Measurements from ENCODE around the gene SH3YL1. TPM values are rescaled to one million over a fixed set of nuclear protein-coding genes. Genes with fewer than 3 reads are reported as not detected.

The SH3YL1 gene
- total and polyA plus RNA-seq, 4 experiments from 2014 or later = 38.0 to 71.4 (median 55.4) TPM

GRCh38 chr2:234421-234820 is 29.4 kb downstream of the SH3YL1 start:
- intact Hi-C loops (cut with micrococcal nuclease) = no loop called here
- no peaks in the 10 kb centered on the region for H3K27me3 Mint-ChIP-seq
- H3K9me3 ChIP-seq (ENCODE audit: control insufficient read depth in 1 of 2, low read length in 2 of 2) = no peaks in the 10 kb centered on the region
- peaks cover 0 to 3% (median 0%) of the 10 kb centered on the region in 4 donors for H3K4me1 Mint-ChIP-seq
- DNase-seq = no peak
- no peaks in the 10 kb centered on the region for H3K27me3 ChIP-seq (ENCODE audit: insufficient read depth, low read length)
- peaks cover 45 to 50% of the 10 kb centered on the region in 2 donors for H3K36me3 Mint-ChIP-seq
- no peaks in the 10 kb centered on the region for H3K9me3 Mint-ChIP-seq
- peaks cover 11% of the 10 kb centered on the region for H3K36me3 ChIP-seq (ENCODE audit: insufficient read depth, low read length)
- H3K27ac ChIP-seq (ENCODE audit: low read depth, low read length) = no peak overlapping the region
- H3K4me3 Mint-ChIP-seq = no peak overlapping the region
- no peaks in the 10 kb centered on the region for H3K4me1 ChIP-seq (ENCODE audit: insufficient read depth, low read length)
- CTCF ChIA-PET (ENCODE audit: partially characterized antibody) = interaction anchor here (2.0 kb wide), 1 partner anchor 11 kb away, joined by 4 read pairs; no protein-coding TSS in a partner anchor
- POLR2A ChIA-PET (ENCODE audit: partially characterized antibody) = no interaction called here
- peak overlapping the region in 1 of 7 donors; percentile 62 for H3K27ac Mint-ChIP-seq
- H3K4me3 ChIP-seq (ENCODE audit: low read length in 2 of 2) = no peak overlapping the region

- intact Hi-C loops (cut with micrococcal nuclease) = no loop called here
- H3K4me3 Mint-ChIP-seq = no peak overlapping the region
- H3K36me3 ChIP-seq (ENCODE audit: insufficient read depth, low read length) = peaks cover 17% of the 10 kb centered on the region
- peaks cover 0 to under 1% (median 0%) of the 10 kb centered on the region in 4 donors for H3K4me1 Mint-ChIP-seq
- H3K27ac Mint-ChIP-seq = peak overlapping the region in 1 of 7 donors; percentile 36
- H3K27me3 ChIP-seq (ENCODE audit: insufficient read depth, low read length) = no peaks in the 10 kb centered on the region
- no peak overlapping the region for H3K27ac ChIP-seq (ENCODE audit: low read depth, low read length)
- CTCF ChIA-PET (ENCODE audit: partially characterized antibody) = interaction anchor here (0.6 kb wide), 1 partner anchor 50 kb away, joined by 3 read pairs; no protein-coding TSS in a partner anchor
- H3K9me3 Mint-ChIP-seq = no peaks in the 10 kb centered on the region
- H3K4me3 ChIP-seq (ENCODE audit: low read length in 2 of 2) = no peak overlapping the region
- H3K27me3 Mint-ChIP-seq = no peaks in the 10 kb centered on the region
- no peak for DNase-seq
- POLR2A ChIA-PET (ENCODE audit: partially characterized antibody) = no interaction called here
- H3K36me3 Mint-ChIP-seq = peaks cover 42 to 52% of the 10 kb centered on the region in 2 donors
- H3K9me3 ChIP-seq (ENCODE audit: control insufficient read depth in 1 of 2, low read length in 2 of 2) = no peaks in the 10 kb centered on the region
- no peaks in the 10 kb centered on the region for H3K4me1 ChIP-seq (ENCODE audit: insufficient read depth, low read length)
These were observed 30.8 kb downstream of the SH3YL1 start for GRCh38 chr2:233030-233429.

DNA sequence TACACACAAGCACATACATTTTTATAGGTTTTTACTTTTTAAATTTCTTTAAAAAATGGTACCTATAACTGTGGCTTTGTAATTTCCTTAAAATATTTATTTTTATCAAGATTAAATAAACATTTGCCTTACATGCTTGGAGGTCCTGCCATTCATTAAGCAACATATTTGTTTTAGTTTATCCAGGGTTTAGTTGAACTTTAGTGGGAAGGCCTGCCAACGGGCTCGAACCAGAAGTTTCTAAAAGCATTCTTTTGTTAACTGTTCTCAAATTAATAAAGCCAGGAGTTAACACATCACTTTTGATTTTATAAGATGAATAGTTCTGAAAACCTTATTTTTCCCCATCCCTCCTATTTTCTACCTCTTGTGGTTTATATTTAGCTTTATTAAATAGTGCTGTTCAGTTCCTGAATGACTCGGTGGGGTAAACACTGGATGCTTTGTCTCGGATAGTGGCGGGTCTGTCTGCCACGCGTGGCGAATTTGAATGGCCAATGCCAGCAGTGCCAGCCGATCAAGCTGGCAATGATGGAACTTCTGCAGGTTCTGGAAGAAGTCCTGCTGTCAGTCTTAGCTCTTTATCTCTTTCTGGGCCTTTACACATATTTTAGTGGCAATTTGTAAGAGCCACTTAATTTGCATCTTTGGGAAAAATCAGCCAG is 32.2 kb downstream of the SH3YL1 start:
- no peaks in the 10 kb centered on the region for H3K9me3 ChIP-seq (ENCODE audit: control insufficient read depth in 1 of 2, low read length in 2 of 2)
- no peak overlapping the region for H3K4me3 Mint-ChIP-seq
- ChIA-PET POLR2A (ENCODE audit: partially characterized antibody) (interaction anchor here (0.9 kb wide), 1 partner anchor 55 kb away, joined by 4 read pairs; no protein-coding TSS in a partner anchor), CTCF (ENCODE audit: partially characterized antibody) (no interaction called here)
- peak overlapping the region in 1 of 7 donors; percentile 35 for H3K27ac Mint-ChIP-seq
- peaks cover 20% of the 10 kb centered on the region for H3K36me3 ChIP-seq (ENCODE audit: insufficient read depth, low read length)
- no peaks in the 10 kb centered on the region for H3K4me1 ChIP-seq (ENCODE audit: insufficient read depth, low read length)
- H3K27ac ChIP-seq (ENCODE audit: low read depth, low read length) = no peak overlapping the region
- H3K27me3 ChIP-seq (ENCODE audit: insufficient read depth, low read length) = no peaks in the 10 kb centered on the region
- peaks cover 0 to 3% (median 0%) of the 10 kb centered on the region in 4 donors for H3K4me1 Mint-ChIP-seq
- peaks cover 49 to 56% of the 10 kb centered on the region in 2 donors for H3K36me3 Mint-ChIP-seq
- no peak overlapping the region for H3K4me3 ChIP-seq (ENCODE audit: low read length in 2 of 2)
- intact Hi-C loops (cut with micrococcal nuclease) = no loop called here
- H3K27me3 Mint-ChIP-seq = no peaks in the 10 kb centered on the region
- no peak for DNase-seq
- no peaks in the 10 kb centered on the region for H3K9me3 Mint-ChIP-seq

DNA sequence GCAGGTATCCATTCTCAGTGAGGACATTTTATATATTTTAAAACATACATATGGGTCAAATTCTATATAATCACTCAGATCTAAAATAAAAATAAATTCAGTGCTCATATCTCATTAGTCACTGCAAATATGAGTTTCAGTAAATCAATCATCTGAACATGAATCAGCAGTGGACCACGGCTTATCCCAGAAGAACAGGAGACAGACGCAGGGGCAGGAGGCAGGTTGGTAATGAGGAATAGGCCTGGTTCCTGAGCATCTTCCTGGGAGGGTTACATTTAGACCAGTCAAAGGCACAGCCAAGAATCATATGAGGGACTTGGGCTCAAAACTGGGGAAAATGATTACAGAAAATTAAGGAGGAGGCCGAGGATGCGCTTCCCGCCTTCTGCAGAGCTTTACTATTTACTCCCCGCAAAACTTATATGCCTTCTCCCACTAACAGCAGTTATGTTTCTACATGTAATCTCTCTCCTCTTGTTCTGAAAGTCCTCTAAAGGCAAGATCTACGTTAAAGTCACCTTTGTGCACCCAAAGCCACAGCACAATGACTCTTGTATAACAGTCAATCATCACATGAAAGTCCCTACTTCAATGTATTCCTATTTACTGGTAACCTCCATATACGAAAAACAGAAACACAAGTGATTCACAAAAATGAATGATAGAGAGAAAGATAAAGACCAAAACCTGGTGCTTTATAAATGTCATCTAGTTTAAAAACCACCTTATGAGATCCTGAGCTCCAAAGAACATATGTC is 35.1 kb downstream of the SH3YL1 start:
- ChIA-PET CTCF (ENCODE audit: partially characterized antibody) (no interaction called here), POLR2A (ENCODE audit: partially characterized antibody) (no interaction called here)
- no peaks in the 10 kb centered on the region for H3K9me3 Mint-ChIP-seq
- peaks cover 0 to 3% (median 0%) of the 10 kb centered on the region in 4 donors for H3K4me1 Mint-ChIP-seq
- Histone ChIP-seq H3K36me3 (ENCODE audit: insufficient read depth, low read length) (peaks cover 20% of the 10 kb centered on the region), H3K4me3 (ENCODE audit: low read length in 2 of 2) (no peak overlapping the region), H3K9me3 (ENCODE audit: control insufficient read depth in 1 of 2, low read length in 2 of 2) (no peaks in the 10 kb centered on the region), H3K27me3 (ENCODE audit: insufficient read depth, low read length) (no peaks in the 10 kb centered on the region), H3K4me1 (ENCODE audit: insufficient read depth, low read length) (no peaks in the 10 kb centered on the region), H3K27ac (ENCODE audit: low read depth, low read length) (no peak overlapping the region)
- H3K27ac Mint-ChIP-seq = no peak overlapping the region
- H3K36me3 Mint-ChIP-seq = peaks cover 64 to 66% of the 10 kb centered on the region in 2 donors
- no peak overlapping the region for H3K4me3 Mint-ChIP-seq
- no peaks in the 10 kb centered on the region for H3K27me3 Mint-ChIP-seq
- intact Hi-C loops (cut with micrococcal nuclease) = no loop called here
- DNase-seq = no peak

DNA sequence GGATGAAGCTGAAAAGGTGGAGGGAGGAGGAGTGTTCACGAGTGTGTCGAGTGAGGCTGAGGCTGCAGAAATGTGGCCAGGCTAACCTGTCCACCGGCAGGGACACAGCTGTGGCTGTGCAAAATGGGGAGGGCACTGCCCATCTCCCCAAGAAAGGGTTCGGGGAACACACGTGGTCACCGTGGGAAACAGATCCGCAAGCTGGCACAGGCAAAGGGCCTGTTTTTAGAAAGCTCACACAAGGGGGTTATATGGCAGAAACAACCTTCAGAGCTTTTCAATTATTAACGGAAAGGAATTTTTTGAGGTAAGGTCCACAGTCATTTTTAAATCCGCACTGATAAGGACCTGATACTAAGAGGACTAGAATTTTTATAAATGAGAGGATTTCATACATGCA is 35.7 kb downstream of the SH3YL1 start:
- intact Hi-C loops (cut with micrococcal nuclease) = no loop called here
- no peaks in the 10 kb centered on the region for H3K9me3 ChIP-seq (ENCODE audit: control insufficient read depth in 1 of 2, low read length in 2 of 2)
- CTCF ChIA-PET (ENCODE audit: partially characterized antibody) = no interaction called here
- no peaks in the 10 kb centered on the region for H3K27me3 ChIP-seq (ENCODE audit: insufficient read depth, low read length)
- Mint-ChIP-seq H3K9me3 (no peaks in the 10 kb centered on the region), H3K27ac (peak overlapping the region in 1 of 7 donors; percentile 12), H3K4me1 (peaks cover 0 to 9% (median 1%) of the 10 kb centered on the region in 4 donors), H3K36me3 (peaks cover 65 to 67% of the 10 kb centered on the region in 2 donors), H3K27me3 (no peaks in the 10 kb centered on the region), H3K4me3 (no peak overlapping the region)
- H3K27ac ChIP-seq (ENCODE audit: low read depth, low read length) = no peak overlapping the region
- no peak overlapping the region for H3K4me3 ChIP-seq (ENCODE audit: low read length in 2 of 2)
- no peak for DNase-seq
- H3K36me3 ChIP-seq (ENCODE audit: insufficient read depth, low read length) = peaks cover 20% of the 10 kb centered on the region
- H3K4me1 ChIP-seq (ENCODE audit: insufficient read depth, low read length) = no peaks in the 10 kb centered on the region
- POLR2A ChIA-PET (ENCODE audit: partially characterized antibody) = no interaction called here

- H3K27me3 Mint-ChIP-seq = no peaks in the 10 kb centered on the region
- H3K36me3 Mint-ChIP-seq = peaks cover 67 to 70% of the 10 kb centered on the region in 2 donors
- no peak overlapping the region for H3K4me3 ChIP-seq (ENCODE audit: low read length in 2 of 2)
- ChIA-PET POLR2A (ENCODE audit: partially characterized antibody) (no interaction called here), CTCF (ENCODE audit: partially characterized antibody) (no interaction called here)
- H3K4me3 Mint-ChIP-seq = no peak overlapping the region
- no peak overlapping the region for H3K27ac ChIP-seq (ENCODE audit: low read depth, low read length)
- H3K36me3 ChIP-seq (ENCODE audit: insufficient read depth, low read length) = peaks cover 9% of the 10 kb centered on the region
- H3K27me3 ChIP-seq (ENCODE audit: insufficient read depth, low read length) = no peaks in the 10 kb centered on the region
- no peak for DNase-seq
- intact Hi-C loops (cut with micrococcal nuclease) = no loop called here
- no peaks in the 10 kb centered on the region for H3K9me3 ChIP-seq (ENCODE audit: control insufficient read depth in 1 of 2, low read length in 2 of 2)
- no peaks in the 10 kb centered on the region for H3K9me3 Mint-ChIP-seq
- H3K4me1 ChIP-seq (ENCODE audit: insufficient read depth, low read length) = no peaks in the 10 kb centered on the region
- H3K4me1 Mint-ChIP-seq = peaks cover 0 to 9% (median 1%) of the 10 kb centered on the region in 4 donors
- peak overlapping the region in 1 of 7 donors; percentile 57 for H3K27ac Mint-ChIP-seq
These were observed 39.7 kb downstream of the SH3YL1 start for GRCh38 chr2:223971-224760.

GRCh38 chr2:223451-223850 is 40.4 kb downstream of the SH3YL1 start:
- no peak for DNase-seq
- Mint-ChIP-seq H3K27ac (peak overlapping the region in 2 of 7 donors; percentile 43 to 52), H3K4me3 (no peak overlapping the region), H3K36me3 (peaks cover 64 to 67% of the 10 kb centered on the region in 2 donors), H3K27me3 (no peaks in the 10 kb centered on the region), H3K9me3 (no peaks in the 10 kb centered on the region), H3K4me1 (peaks cover 0 to 9% (median 1%) of the 10 kb centered on the region in 4 donors)
- intact Hi-C loops (cut with micrococcal nuclease) = no loop called here
- no peak overlapping the region for H3K4me3 ChIP-seq (ENCODE audit: low read length in 2 of 2)
- ChIA-PET POLR2A (ENCODE audit: partially characterized antibody) (no interaction called here), CTCF (ENCODE audit: partially characterized antibody) (no interaction called here)
- H3K4me1 ChIP-seq (ENCODE audit: insufficient read depth, low read length) = no peaks in the 10 kb centered on the region
- H3K9me3 ChIP-seq (ENCODE audit: control insufficient read depth in 1 of 2, low read length in 2 of 2) = no peaks in the 10 kb centered on the region
- H3K27ac ChIP-seq (ENCODE audit: low read depth, low read length) = no peak overlapping the region
- H3K27me3 ChIP-seq (ENCODE audit: insufficient read depth, low read length) = no peaks in the 10 kb centered on the region
- H3K36me3 ChIP-seq (ENCODE audit: insufficient read depth, low read length) = peaks cover 3% of the 10 kb centered on the region
